DMS 273 (cell line): Measurements from ENCODE around the gene ABCC2.
A peak's percentile ranks its signal among the peaks of the same experiment; 100 is the strongest.
"Not testable (repeated sequence)": the region's sequence is repeated elsewhere in the genome, so short reads cannot be mapped to it uniquely, and the experiment has no call there.

Experiments used
- DNase-seq: peaks from one replicate; lab custom pipeline; 2025; ENCODE audit not compliant: unreplicated experiment; lab: John Stamatoyannopoulos, UW

Gene ABCC2

GRCh38 chr10:99782447-99783286 lies at the start of gene ABCC2:
Gene ABCC2 (plus strand): TSS chr10:99782640. CDS start chr10:99782845, 205 bp downstream.
- DNase-seq = no peak

- peak; percentile 24 for DNase-seq
Observed at GRCh38 chr10:99733366-99733765, 49.1 kb upstream of the ABCC2 start.

- DNase-seq = not testable (repeated sequence)
Observed at GRCh38 chr10:99734111-99734510, 48.3 kb upstream of the ABCC2 start.

- no peak for DNase-seq
Observed at GRCh38 chr10:99740260-99740659, 42.2 kb upstream of the ABCC2 start.

GRCh38 chr10:99740933-99741559 lies 41.4 kb upstream of the ABCC2 start:
- no peak for DNase-seq

- no peak for DNase-seq
Observed at GRCh38 chr10:99742254-99742653, 40.2 kb upstream of the ABCC2 start.

- DNase-seq = no peak
Observed at GRCh38 chr10:99742701-99743100, 39.7 kb upstream of the ABCC2 start.

GRCh38 chr10:99743841-99744240 lies 38.6 kb upstream of the ABCC2 start:
- no peak for DNase-seq

- not testable (repeated sequence) for DNase-seq
Observed at GRCh38 chr10:99746166-99746565, 36.3 kb upstream of the ABCC2 start.

GRCh38 chr10:99748823-99749451 lies 33.5 kb upstream of the ABCC2 start:
- DNase-seq = no peak

- no peak for DNase-seq
Observed at GRCh38 chr10:99750641-99751040, 31.8 kb upstream of the ABCC2 start.

GRCh38 chr10:99754670-99755069 lies 27.8 kb upstream of the ABCC2 start:
- DNase-seq = no peak

- no peak for DNase-seq
Observed at GRCh38 chr10:99756159-99756558, 26.3 kb upstream of the ABCC2 start.

- DNase-seq = no peak
Observed at GRCh38 chr10:99758211-99758891, 24.1 kb upstream of the ABCC2 start.

GRCh38 chr10:99760321-99760720 lies 22.1 kb upstream of the ABCC2 start:
- DNase-seq = no peak

- DNase-seq = peak; percentile 32
Observed at GRCh38 chr10:99761365-99761764, 21.1 kb upstream of the ABCC2 start.

GRCh38 chr10:99765672-99766301 lies 16.7 kb upstream of the ABCC2 start:
- DNase-seq = no peak

GRCh38 chr10:99766302-99766681 lies 16.1 kb upstream of the ABCC2 start:
- DNase-seq = no peak

- no peak for DNase-seq
Observed at GRCh38 chr10:99767901-99768300, 14.5 kb upstream of the ABCC2 start.

- no peak for DNase-seq
Observed at GRCh38 chr10:99768556-99768955, 13.9 kb upstream of the ABCC2 start.

- no peak for DNase-seq
Observed at GRCh38 chr10:99769706-99770105, 12.7 kb upstream of the ABCC2 start.
